HepG2 (cell line): ENCODE results near the gene CSNK1G3. TPM values are rescaled to one million over a fixed set of nuclear protein-coding genes. Genes with fewer than 3 reads are reported as not detected.

Experiments used
- ARNT2 ChIP-seq: sonication (generic); formaldehyde crosslinking; IDR thresholded peaks from 2 replicates; pipeline ENCODE4 v1.8.0; 2022; ENCODE audit warnings: mild to moderate bottlenecking, low read depth, missing genetic modification reagents, moderate library complexity
- ERF ChIP-seq: IDR thresholded peaks from 2 replicates; pipeline ENCODE4 v1.6.1; 2018; ENCODE audit warnings: missing biosample characterization, missing genetic modification reagents
- HMGA1 ChIP-seq: sonication (generic); formaldehyde crosslinking; conservative IDR thresholded peaks from 2 replicates; pipeline ENCODE4 v1.4.0; 2020; ENCODE audit warnings: missing genetic modification reagents
- HNF4G ChIP-seq, 2 experiments: sonication (generic) in 1 of 2; formaldehyde crosslinking in 1 of 2; IDR thresholded peaks; 2 replicates each; pipeline versions ENCODE4 v1.4.0 to v1.6.1; 2011 to 2020; ENCODE audit warnings: borderline replicate concordance in 2 of 2, low read depth in 2 of 2, mild to moderate bottlenecking in 2 of 2, low read length in 1 of 2, missing genetic modification reagents in 1 of 2, moderate library complexity in 1 of 2
- KAT7 ChIP-seq: IDR thresholded peaks from 2 replicates; pipeline ENCODE4 v1.6.1; 2018; ENCODE audit warnings: borderline replicate concordance, missing compliant biosample characterization
- KDM5A ChIP-seq: fragments of 200-600 bp; sonication (generic); IDR thresholded peaks from 2 replicates; pipeline ENCODE4 v1.7.0; 2018; ENCODE audit warnings: antibody characterized with exemption, mild to moderate bottlenecking, low read length, borderline replicate concordance
- KLF11 ChIP-seq: IDR thresholded peaks from 2 replicates; pipeline ENCODE4 v1.6.1; 2016; ENCODE audit warnings: missing compliant biosample characterization
- KMT2A ChIP-seq: sonication (generic); formaldehyde crosslinking; IDR thresholded peaks from 2 replicates; pipeline ENCODE4 v1.4.0; 2020; ENCODE audit warnings: missing genetic modification reagents
- LCORL ChIP-seq, 2 experiments: fragments of 450-650 bp in 1 of 2; sonication (generic) in 1 of 2; formaldehyde crosslinking in 1 of 2; IDR thresholded peaks; 2 replicates each; pipeline versions ENCODE4 v1.5.0 to v1.6.1; 2017 to 2020; ENCODE audit warnings: antibody characterized with exemption in 1 of 2, missing genetic modification reagents in 1 of 2
- MYNN ChIP-seq: sonication (generic); formaldehyde crosslinking; IDR thresholded peaks from 2 replicates; pipeline ENCODE4 v1.4.0; 2020; ENCODE audit warnings: mild to moderate bottlenecking, low read depth, missing genetic modification reagents
- POLR2AphosphoS2 ChIP-seq: IDR thresholded peaks from 2 replicates; pipeline ENCODE4 v1.6.1; 2011; ENCODE audit warnings: low read depth, low read length, improper control_type of control experiment
- ZEB1 ChIP-seq: IDR thresholded peaks from 2 replicates; pipeline ENCODE4 v1.6.1; 2012; ENCODE audit warnings: mild to moderate bottlenecking, low read depth, inconsistent platforms; ENCODE audit not compliant: insufficient replicate concordance
- ZNF850 ChIP-seq: sonication (generic); formaldehyde crosslinking; conservative IDR thresholded peaks from 2 replicates; pipeline ENCODE4 v1.9.0; 2021; ENCODE audit warnings: mild to moderate bottlenecking, missing genetic modification reagents
- polyA plus RNA-seq, 8 experiments: library from polyadenylated mRNA; depleted of rRNA in 3 of 8; stranded (reverse) in 7 of 8; unstranded in 1 of 8; fragments of >200 nt; fragmentation: Illumina TruSeq in 4 of 8; extraction: Trizol in 4 of 8; gene quantifications; 2 replicates each; pipeline versions ENCODE4 v1.2.1 to v1.2.3, GENCODE V29; 2011 to 2016; ENCODE audit warnings: low read depth in 4 of 8, missing spikeins in 1 of 8, mixed read lengths in 1 of 8; ENCODE audit not compliant: insufficient read depth in 1 of 8
- total RNA-seq, 5 experiments: library from RNA; depleted of rRNA; stranded (reverse); fragments of >200 nt; fragmentation: Illumina TruSeq; extraction: Trizol; gene quantifications; 2 replicates each; pipeline ENCODE4 v1.2.3, GENCODE V29; 2016; ENCODE audit warnings: low read depth in 1 of 5
- TF ChIP-seq, protein P1 (sequence below): sonication (generic); formaldehyde crosslinking; IDR thresholded peaks from 2 replicates; pipeline ENCODE4 v1.4.0; 2020; ENCODE audit warnings: missing genetic modification reagents, borderline replicate concordance
- TF ChIP-seq, protein P2 (sequence below): sonication (generic); formaldehyde crosslinking; IDR thresholded peaks from 2 replicates; pipeline ENCODE4 v1.4.0; 2020; ENCODE audit warnings: missing genetic modification reagents
- TF ChIP-seq, protein P3 (sequence below): sonication (generic); formaldehyde crosslinking; IDR thresholded peaks from 2 replicates; pipeline ENCODE4 v1.4.0; 2020; ENCODE audit warnings: missing genetic modification reagents
- TF ChIP-seq, protein P4 (sequence below): sonication (generic); IDR thresholded peaks from 2 replicates; pipeline ENCODE4 v1.6.1; 2016; ENCODE audit warnings: low read depth, borderline replicate concordance

Gene CSNK1G3
- total and polyA plus RNA-seq, 2 of the 13 experiments (the other 11 are each of a cell fraction or from before 2014, with no cell fraction given), result 11.3 to 31.5 TPM

DNA sequence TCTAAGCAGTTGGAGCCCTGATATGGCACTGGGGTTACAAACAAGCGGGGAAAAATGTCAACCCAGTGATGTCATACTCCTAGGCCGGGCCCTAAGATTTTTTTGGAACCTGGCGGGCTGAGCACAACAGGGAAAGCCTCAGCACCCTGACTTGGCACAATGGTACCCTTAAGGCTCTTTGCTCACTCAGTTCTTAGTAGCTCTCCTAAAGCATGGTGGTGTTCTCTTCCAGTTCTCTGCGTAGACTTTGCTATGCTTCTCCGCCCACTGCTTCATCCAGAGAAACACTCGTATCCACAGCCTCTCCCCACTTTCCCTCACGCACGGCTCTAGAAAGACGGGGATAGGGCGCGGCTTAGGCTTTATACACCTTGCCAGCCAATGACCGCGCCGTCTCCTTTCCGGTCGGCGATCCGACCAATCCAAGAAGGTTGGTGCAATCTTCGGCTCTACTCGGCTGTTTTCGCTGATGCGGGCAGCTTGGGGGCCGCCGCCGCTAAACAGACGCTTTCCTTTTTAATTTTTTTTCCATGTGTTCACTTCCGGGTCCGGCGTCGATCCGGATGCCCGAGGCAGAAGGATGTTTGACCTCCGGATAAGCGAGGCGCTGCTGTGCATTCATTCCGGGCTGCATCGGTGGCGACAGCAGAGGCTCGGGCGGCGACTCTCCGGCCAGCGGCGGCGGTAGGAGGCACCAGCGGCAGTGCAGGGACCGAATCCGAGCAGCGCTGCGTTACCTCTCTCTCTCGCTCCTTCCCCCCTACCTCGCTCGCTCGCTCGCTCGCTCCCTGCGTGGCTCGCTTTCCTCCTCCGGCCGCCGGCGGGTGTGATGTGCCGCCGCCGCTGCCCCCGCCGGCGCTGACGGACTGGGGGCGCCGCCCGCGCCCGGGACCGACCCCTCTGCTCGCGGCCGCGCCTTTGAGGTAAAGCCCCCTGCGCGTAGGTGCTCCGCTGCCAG lies at the start of gene CSNK1G3 (continued):
- TF ChIP-seq, protein P1, sequence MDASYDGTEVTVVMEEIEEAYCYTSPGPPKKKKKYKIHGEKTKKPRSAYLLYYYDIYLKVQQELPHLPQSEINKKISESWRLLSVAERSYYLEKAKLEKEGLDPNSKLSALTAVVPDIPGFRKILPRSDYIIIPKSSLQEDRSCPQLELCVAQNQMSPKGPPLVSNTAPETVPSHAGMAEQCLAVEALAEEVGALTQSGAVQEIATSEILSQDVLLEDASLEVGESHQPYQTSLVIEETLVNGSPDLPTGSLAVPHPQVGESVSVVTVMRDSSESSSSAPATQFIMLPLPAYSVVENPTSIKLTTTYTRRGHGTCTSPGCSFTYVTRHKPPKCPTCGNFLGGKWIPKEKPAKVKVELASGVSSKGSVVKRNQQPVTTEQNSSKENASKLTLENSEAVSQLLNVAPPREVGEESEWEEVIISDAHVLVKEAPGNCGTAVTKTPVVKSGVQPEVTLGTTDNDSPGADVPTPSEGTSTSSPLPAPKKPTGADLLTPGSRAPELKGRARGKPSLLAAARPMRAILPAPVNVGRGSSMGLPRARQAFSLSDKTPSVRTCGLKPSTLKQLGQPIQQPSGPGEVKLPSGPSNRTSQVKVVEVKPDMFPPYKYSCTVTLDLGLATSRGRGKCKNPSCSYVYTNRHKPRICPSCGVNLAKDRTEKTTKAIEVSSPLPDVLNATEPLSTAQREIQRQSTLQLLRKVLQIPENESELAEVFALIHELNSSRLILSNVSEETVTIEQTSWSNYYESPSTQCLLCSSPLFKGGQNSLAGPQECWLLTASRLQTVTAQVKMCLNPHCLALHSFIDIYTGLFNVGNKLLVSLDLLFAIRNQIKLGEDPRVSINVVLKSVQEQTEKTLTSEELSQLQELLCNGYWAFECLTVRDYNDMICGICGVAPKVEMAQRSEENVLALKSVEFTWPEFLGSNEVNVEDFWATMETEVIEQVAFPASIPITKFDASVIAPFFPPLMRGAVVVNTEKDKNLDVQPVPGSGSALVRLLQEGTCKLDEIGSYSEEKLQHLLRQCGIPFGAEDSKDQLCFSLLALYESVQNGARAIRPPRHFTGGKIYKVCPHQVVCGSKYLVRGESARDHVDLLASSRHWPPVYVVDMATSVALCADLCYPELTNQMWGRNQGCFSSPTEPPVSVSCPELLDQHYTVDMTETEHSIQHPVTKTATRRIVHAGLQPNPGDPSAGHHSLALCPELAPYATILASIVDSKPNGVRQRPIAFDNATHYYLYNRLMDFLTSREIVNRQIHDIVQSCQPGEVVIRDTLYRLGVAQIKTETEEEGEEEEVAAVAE (CRISPR knock-in tag), result peak; percentile 62; the same call in 1 of the 2 replicates
- no peak for TF ChIP-seq LCORL (IDR thresholded peaks at IDR 0.05)
- peak; percentile 61 for TF ChIP-seq LCORL (CRISPR knock-in tag; IDR thresholded peaks at IDR 0.05)
- peak; percentile 30 for TF ChIP-seq ZEB1
- TF ChIP-seq ARNT2 (CRISPR knock-in tag), result peak; percentile 45; the same call in 1 of the 2 replicates
- TF ChIP-seq HMGA1 (CRISPR knock-in tag), result no peak
- peak; percentile 90; the same call in 1 of the 2 replicates for TF ChIP-seq POLR2AphosphoS2
- peak; percentile 42; the same call in 1 of the 2 replicates for TF ChIP-seq KDM5A
- TF ChIP-seq MYNN (CRISPR knock-in tag), result no peak
- TF ChIP-seq, protein P2, sequence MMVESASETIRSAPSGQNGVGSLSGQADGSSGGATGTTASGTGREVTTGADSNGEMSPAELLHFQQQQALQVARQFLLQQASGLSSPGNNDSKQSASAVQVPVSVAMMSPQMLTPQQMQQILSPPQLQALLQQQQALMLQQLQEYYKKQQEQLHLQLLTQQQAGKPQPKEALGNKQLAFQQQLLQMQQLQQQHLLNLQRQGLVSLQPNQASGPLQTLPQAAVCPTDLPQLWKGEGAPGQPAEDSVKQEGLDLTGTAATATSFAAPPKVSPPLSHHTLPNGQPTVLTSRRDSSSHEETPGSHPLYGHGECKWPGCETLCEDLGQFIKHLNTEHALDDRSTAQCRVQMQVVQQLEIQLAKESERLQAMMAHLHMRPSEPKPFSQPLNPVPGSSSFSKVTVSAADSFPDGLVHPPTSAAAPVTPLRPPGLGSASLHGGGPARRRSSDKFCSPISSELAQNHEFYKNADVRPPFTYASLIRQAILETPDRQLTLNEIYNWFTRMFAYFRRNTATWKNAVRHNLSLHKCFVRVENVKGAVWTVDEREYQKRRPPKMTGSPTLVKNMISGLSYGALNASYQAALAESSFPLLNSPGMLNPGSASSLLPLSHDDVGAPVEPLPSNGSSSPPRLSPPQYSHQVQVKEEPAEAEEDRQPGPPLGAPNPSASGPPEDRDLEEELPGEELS (CRISPR knock-in tag), result no peak; the same call in 1 of the 2 replicates
- peak; percentile 89 for TF ChIP-seq KMT2A (CRISPR knock-in tag)
- peak; percentile 37 for TF ChIP-seq KAT7 (CRISPR knock-in tag)
- TF ChIP-seq, protein P3, sequence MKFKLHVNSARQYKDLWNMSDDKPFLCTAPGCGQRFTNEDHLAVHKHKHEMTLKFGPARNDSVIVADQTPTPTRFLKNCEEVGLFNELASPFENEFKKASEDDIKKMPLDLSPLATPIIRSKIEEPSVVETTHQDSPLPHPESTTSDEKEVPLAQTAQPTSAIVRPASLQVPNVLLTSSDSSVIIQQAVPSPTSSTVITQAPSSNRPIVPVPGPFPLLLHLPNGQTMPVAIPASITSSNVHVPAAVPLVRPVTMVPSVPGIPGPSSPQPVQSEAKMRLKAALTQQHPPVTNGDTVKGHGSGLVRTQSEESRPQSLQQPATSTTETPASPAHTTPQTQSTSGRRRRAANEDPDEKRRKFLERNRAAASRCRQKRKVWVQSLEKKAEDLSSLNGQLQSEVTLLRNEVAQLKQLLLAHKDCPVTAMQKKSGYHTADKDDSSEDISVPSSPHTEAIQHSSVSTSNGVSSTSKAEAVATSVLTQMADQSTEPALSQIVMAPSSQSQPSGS (CRISPR knock-in tag), result 0 out of 2 replicates have a peak, but pooled peaks have one; percentile 14
- peak; percentile 40; the same call in 1 of the 2 replicates for TF ChIP-seq HNF4G (IDR thresholded peaks at IDR 0.05; ENCODE audit: borderline replicate concordance, low read depth, low read length)
- TF ChIP-seq HNF4G (CRISPR knock-in tag; IDR thresholded peaks at IDR 0.05; ENCODE audit: borderline replicate concordance, low read depth), result no peak
- TF ChIP-seq KLF11 (CRISPR knock-in tag), result peak; percentile 88
- no peak for TF ChIP-seq ZNF850 (CRISPR knock-in tag)
- TF ChIP-seq ERF (CRISPR knock-in tag), result peak; percentile 71; the same call in 1 of the 2 replicates
- TF ChIP-seq, protein P4, sequence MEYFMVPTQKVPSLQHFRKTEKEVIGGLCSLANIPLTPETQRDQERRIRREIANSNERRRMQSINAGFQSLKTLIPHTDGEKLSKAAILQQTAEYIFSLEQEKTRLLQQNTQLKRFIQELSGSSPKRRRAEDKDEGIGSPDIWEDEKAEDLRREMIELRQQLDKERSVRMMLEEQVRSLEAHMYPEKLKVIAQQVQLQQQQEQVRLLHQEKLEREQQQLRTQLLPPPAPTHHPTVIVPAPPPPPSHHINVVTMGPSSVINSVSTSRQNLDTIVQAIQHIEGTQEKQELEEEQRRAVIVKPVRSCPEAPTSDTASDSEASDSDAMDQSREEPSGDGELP, result 0 out of 2 replicates have a peak, but pooled peaks have one; percentile 18
